CD4-positive, alpha-beta T cell treated with Interleukin-4 for 4 hours (primary cell): Measurements from ENCODE around the gene MAZ.
"Not testable (repeated sequence)": the region's sequence is repeated elsewhere in the genome, so short reads cannot be mapped to it uniquely, and the experiment has no call there.

ENCODE experiments used
- DNase-seq: peaks from one replicate; pipeline ENCODE4 v3.0.0-alpha.2; 2020

MAZ gene

DNA sequence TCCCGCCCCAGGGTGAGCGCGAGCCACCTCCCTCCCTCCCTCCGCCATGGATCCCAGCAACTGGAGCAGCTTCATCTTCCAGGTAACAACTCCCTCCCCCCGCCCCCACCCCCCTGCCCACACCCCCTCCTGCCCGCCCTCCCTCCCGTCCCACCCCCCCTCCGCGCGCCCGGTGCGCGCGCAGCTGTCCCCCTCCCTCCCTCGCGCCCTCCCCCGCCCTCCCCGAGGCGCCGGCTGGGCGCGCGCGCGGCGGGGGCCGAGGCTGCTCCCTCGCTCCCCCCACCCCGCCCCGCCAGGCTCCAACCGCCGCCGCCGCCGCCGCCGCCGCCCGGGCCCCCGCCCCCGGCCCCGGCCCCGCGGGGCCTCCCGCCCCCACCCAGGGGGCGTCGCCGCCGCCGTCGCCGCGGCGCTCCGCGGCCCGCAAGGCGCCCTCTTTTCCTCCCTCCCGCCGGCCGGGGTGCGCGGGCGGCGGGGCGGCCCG, at the start of gene MAZ:
Gene MAZ, plus strand, starts transcription at position 431 of the 481 bp plus-strand sequence. CDS start 173 bp downstream, outside the sequence.
- DNase-seq: no peak

DNA sequence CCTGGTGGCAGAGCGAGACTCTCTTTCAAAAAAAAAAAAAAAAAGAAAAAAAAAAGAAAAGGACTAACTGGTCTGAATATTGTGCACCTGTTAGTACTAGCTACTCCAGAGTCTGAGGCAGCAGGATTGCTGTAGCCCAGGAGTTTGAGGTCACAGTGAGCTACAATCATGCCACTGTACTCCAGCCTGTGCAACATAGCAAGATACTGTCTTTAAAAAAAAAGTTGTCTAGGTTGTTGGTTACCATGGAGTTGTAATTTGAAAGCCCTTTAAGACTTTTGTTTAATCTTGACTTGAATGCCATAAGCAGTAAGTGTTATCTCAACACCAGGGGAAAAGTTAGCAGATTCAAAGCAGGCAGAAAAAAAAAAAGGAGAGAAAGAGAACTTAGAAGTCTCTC, 49.7 kb upstream of the MAZ start:
- DNase-seq: peak; percentile 9

DNA sequence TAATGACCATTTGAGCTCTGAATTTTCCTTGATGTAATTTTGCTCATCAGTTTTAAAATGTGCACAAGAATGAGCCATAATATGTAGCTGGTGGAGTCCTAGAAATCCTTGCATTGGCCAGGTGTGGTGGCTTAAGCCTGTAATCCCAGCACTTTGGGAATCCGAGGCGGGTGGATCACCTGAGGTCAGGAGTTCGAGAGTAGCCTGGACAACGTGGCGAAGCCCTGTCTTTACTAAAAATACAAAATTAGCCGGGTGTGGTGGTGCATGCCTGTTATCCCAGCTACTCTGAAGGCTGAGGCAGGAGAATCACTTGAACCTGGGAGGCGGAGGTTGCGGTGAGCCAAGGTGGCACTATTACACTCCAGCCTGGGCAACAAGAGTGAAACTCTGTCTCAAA, 49.2 kb upstream of the MAZ start:
- DNase-seq: not testable (repeated sequence)

DNA sequence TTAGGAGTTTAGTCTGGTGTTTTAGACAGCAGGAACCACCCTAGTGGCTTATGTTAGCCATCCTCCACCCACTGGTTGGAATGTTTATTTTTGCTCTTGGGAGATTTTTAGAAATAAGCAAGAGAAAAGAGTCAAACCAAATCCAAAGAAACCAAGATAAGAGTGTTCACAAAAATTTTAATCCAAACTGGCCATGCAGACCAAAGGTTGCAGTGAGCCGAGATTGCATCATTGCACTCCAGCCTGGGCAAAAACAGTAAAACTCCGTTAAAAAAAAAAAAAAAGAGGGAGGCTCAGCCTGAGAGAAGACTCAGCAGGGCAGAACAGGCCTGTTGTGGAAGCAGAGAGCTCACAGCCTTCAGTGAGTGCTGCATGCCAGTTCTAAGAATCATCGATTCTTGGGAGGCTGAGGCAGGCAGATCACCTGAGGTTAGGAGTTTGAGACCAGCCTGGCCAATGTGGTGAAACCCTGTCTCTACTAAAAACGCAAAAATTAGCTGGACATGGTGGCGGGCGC, 48.3 kb upstream of the MAZ start:
- DNase-seq: no peak

DNA sequence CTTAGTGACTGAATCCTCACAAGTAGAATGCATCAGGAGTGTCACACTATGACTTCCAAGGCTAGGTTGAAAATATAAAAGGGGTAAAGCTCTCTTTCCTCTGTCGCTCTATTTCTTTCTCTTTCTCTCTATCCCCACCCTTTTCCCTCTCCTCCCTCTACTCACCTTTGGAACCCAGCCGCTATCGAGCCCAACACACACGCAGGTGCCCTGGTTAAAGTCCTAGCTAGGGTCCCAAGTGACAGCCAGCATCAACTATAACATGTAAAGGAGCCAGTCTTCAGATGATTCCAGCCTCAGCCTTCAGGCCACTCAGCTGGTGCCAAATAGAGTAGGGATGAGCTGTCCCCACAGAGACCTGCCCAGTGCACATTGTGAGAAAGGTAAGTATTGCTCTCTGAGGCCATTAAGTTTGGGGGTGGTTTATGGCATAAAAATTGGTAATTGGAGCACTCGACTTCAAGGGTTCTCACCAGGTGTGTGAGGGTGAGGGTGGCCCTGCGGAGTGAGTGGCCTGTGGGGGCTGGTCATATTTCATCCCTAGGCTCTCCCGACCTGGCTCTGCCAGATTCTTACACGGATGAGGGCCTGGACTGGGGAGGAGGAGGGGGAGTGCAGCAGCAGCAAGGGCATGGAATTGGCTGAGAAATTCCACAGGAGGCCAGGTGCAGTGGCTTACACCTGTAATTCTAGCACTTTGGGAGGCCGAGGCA, 45.6 kb upstream of the MAZ start:
- no peak for DNase-seq

DNA sequence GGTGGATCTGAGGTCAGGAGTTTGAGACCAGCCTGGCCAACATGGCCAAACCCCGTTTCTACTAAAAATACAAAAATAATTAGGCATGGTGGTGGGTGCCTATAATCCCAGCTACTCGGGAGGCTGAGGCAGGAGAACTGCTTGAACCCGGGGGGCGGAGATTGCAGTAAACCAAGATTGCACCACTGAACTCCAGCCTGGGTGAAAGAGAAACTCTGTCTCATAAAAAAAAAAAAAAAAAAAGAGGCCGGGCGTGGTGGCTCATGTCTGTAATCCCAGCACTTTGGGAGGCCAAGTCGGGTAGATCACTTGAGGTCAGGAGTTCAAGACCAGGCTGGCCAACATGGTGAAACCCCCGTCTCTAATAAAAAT, 45.1 kb upstream of the MAZ start:
- DNase-seq: not testable (repeated sequence)

DNA sequence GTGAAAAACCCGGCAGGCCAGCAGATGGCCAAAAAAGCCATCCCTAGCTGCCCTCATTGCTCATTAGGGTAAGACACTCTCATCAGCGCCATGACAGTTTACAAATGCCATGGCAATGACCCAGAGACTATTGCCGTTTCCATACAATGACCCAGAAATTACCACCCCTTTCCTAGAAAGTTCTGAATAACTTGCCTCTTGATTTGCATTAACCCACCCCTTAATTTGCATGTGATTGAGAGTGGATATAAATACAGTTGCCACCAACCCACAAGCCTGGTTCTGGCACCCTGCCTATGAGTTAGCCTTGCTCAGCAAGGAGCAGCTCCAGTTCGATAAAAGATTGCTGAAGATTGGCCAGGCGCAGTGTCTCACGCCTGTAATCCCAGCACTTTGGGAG, 44.4 kb upstream of the MAZ start:
- DNase-seq: no peak

DNA sequence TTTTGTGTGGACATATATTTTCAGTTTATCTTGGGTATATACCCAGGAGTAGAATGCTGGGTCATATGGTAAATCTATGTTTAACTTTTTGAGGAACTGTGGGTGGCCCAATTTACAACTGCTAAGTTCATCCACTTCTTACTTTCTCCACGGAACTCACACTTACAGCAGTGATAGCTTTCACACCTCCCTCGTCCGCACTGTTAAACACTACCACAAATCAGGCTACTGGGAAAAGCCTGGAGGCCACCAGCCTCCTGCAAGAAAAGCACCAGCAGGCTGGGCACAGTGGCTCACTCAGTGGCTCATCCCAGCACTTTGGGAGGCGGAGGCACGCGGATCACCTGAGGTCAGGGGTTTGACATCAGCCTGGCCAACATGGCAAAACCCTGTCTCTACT, 43.0 kb upstream of the MAZ start:
- DNase-seq: no peak

DNA sequence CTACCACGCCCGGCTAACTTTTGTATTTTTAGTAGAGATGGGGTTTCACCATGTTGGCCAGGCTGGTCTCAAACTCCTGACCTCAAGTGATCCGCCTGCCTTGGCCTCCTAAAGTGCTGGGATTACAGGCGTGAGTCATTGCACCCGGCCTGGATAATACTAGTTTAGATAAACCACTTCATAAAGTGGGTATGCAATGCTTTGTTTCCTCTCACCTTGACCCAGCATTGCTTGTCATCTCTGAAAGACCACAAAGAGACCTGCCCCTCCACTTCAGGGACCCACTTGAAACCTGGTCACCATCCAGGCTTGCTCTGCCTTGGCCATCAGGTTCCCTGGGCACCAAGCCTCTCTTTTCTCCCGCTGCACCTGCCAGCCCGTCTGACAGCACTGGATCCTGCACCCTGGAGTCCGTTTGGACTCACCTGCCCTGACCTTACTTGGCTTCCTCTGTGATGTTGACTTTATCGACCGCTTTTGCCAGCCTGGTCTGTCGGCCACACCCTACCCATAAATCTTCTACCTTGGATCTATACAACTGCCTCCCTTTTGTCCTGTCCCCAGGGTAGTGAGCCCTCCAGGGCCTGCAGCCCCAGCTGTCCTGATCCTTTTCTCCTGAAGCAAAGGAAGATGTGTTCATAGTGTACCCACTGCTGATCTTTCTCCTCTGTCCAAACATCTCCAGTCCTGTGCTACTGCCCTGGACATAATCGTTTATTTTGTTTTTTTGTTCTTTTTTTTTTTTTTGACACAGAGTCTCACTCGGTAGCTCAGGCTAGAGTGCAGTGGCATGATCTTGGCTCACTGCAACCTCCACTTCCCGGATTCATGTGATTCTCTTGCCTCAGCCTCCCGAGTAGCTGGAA, 40.9 kb upstream of the MAZ start:
- DNase-seq: no peak

DNA sequence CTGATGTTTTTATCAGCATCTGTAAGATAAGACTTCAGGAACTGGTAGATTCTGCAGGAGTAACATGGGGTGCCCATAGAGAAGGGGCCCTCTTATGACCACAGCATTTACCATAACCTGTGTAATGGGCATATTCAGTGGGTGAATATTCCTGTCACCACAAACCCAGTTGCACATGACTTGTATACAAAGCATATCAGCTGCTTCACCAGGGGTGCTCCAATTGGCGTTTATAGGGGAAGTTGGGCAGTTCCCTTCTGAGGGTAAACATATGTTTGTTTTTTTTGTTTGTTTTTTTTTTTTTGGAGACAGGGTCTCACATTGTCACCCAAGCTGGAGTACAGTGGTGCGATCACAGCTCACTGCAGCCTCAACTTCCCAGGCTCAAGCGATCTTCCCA, 39.8 kb upstream of the MAZ start:
- DNase-seq: no peak

DNA sequence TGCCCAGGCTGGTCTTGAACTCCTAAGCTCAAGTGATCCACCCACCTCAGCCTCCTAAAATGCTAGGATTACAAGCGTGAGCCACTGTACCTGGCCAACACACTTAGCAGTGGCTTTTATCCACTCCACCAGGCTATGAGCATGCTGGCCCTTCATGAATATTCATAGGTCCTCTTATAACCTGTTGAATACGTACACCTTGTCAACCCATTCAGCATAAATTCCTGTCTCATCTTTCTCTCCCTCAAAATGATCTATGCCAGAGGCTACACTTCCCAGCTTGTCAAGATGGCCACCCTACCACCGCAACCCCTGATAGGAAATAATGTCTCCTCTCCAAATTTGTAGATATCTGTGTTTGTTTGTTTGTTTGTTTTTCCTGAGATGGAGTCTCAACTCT, 39.3 kb upstream of the MAZ start:
- DNase-seq: no peak

DNA sequence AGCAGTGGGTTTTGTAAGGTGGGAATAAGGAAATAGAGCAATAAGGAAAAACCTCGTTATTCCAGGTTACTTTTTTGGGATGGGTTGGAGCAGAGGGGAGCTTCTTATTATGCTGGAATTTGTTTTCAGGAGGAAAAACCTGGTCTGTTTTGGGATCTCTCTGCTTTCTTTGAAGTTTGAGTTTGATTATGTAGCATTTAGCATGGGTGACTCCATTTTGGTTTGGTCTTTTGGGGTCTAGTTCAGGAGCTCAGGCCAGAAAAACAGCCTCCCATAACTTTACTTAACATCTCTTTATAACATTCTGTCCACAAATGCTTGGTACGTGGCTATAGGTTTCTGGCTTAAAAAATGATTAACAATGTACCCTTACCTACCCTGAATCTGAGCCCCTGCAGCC, 36.8 kb upstream of the MAZ start:
- DNase-seq: no peak

DNA sequence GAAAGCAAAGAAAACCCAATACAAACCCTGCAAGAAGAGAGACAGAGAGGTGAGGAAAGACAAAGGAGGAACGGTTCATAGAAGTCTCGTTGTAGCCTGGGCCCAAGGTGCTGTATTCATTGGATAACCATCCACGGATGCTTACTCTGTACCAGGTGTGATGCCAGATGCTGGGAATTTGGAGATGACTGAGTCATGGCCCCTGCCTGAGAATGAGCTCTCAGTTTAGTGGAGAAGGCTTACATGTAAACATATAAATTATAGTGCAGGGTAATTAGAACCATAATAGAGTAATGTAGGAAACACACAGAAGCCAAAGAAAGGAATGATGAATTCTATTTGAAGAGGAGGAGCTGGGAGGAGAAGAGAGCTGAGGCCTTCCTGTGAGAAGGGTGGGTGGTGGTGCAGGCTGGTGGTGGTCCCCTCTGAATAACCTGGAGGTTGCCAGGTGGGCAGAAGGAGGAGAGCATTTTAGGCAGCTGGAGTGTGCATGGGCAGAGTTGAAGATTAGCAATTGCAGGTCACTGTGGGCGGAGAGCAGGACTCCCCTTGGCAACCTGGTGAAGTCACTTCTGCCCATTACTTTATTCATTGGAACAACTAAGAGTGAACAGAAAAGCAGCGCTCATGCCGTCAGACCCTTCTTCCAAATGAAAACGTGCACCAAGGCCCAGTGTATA, 35.9 kb upstream of the MAZ start:
- DNase-seq: no peak

DNA sequence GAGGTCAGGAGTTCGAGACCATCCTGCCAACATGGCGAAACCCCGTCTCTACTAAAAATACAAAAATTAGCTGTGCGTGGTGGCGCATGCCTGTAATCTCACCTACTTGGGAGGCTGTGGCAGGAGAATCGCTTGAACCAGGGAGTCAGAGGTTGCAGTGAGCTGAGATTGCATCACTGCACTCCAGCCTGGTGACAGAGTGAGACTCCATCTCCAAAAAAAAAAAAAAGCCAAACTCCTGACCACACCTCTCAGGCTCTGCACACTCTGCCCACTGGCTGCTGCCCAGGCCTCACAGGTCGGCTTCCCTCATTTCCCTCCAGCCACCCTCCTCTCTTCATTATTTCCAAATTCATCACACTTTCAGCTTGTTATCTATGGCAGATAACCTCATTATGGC, 34.0 kb upstream of the MAZ start:
- DNase-seq: not testable (repeated sequence)

DNA sequence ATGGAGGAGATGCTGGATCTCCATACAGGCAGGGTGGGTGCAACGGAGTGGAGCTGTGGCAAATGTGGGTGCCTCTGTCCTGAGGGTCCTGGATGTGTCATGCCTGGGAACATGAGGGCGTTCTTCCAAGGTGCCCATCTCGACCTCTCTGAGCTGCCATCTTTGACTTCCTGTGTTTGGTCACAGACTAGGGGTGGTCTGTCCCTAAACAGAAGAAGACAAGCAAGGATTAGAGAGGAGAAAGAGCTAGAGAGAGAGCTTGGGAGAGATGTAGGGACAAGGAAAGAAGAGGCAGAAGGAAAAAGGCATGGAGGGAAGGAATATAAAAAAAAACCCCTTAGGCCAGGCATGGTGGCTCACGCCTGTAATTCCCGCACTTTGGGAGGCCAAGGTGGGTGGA, 31.6 kb upstream of the MAZ start:
- no peak for DNase-seq

DNA sequence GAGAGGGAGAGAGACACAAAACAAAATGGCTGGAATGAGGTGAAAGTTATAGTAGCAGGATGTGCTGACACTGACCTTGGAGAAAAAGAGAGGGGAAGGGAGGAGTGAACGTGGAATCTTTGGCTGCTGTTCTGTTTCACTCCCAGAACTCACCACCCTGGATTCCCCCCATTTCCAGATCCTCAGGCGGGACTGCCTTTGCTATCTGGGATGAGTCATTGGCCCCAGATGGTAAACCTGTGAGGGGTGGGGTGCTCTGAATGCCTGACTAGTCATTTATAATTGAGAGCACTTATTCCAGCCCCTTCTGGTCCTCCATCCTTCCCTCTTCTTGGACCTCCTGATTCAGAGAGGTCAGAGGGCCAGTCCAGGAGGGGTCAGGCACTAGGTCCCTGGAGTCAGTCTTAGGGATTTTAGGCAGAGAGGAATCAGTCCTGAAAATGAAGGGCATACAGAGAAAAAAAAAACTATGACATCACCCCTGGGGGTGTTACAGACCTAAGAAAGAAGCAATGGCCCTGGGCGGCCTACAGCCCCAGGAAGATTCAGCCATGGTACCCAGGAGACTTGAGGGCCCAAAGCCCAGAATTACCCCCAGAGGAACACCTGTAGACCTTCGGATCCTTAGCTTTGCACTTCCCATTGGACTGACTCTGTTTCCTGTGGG, 30.5 kb upstream of the MAZ start:
- DNase-seq: no peak

DNA sequence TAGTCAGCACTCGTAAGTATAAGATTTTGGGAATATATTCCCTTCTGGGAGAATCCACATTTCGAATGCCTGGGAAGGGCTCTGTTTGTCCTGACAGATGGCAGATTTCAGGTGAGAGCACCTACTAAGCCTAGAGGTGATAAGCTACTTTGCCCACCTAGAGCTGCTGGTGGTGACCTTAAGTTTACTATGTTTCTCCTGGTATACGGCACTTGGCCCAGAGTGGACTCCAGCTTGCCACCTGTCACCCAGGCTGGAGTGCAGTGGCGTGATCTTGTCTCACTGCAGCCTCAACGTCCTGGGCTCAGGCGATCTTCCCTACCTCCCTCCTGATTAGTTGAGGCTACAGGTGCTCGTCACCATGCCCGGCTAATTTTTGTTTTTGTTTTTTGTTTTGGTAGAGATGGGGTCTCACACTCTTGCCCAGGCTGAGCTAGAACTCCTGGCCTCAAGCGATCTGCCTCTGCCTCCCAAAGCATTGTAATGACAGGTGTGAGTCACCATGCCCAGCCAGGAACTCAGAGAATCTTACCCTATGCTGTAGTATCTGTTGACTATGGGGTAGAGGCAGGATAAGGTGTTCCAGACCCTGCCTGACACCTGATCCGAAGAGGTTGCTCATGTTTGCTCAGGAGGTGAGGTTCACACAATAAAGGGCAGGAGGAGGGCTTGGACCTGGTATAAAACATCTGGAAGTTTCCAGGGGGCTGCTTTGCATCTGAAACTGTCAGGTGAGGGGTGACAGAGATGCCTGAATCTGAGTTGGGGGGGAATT, 28.6 kb upstream of the MAZ start, which contains the start of gene ZG16:
Gene ZG16, plus strand, starts transcription at position 681 of the 775 bp plus-strand sequence. CDS start 1,011 bp downstream, outside the sequence.
- no peak for DNase-seq

DNA sequence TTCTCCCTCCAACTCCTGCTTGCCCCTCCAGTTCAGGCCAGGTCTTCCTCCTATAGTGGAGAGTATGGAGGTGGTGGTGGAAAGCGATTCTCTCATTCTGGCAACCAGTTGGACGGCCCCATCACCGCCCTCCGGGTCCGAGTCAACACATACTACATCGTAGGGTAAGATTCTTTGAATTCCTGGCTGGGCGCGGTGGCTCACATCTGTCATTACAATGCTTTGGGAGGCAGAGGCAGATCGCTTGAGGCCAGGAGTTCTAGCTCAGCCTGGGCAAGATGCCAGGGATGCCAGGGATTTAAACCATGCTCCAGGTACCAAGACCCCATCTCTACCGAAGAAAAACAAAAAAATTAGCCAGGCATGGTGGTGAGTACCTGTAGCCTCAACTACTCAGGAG, 26.9 kb upstream of the MAZ start:
- no peak for DNase-seq

DNA sequence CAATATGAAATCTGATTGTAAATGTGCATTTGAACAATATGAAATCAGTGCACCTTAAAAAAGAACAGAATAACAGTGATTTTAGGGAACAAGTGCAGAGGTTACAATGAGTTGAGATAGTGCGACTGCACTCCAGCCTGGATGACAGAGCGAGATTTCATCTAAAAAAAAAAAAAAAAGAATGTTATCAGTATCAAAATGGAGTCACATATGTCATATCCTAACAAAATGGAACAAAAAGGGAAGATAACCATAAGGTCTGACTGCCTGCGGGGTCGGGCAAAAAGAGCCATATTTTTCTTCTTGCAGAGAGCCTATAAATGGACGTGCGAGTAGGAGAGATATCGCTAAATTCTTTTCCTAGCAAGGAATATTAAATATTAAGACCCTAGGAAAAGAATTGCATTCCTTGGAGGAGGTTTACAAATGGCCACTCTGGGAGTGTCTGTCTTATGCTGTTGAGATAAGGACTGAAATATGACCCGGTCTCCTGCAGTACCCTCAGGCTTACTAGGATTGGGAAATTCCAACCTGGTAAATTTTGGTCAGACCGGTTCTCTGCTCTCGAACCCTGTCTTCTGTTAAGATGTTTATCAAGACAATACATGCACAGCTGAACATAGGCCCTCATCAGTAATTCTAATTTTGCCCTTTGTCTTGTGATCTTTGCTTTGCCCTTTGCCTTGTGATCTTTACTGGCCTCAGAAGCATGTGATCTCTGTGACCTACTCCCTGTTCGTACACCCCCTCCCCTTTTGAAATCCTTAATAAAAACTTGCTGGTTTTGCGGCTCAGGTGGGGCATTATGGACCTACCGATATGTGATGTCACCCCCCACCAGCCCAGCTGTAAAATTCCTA, 23.0 kb upstream of the MAZ start:
- not testable (repeated sequence) for DNase-seq

DNA sequence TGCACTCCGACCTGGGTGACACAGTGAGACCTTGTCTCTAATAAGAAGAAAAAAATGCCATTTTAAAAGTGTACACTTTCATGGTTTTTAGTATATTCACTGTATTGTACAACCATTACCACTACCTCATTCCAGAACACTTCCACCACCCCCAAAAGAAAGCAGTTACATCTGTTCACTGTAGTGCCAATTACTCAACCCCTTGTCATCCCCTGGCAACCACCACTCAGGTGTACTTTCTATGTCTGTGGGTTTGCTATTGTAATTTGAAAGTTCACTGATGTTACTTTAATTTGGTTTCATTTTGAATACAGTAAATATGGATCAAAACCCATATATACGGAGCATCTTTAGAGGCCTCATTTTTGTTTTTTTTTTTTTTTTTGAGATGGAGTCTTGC, 22.2 kb upstream of the MAZ start:
- peak; percentile 45 for DNase-seq
